Psoas muscle (tissue), 8 donors: Measurements from ENCODE around the gene NAT9. TPM values are rescaled to one million over a fixed set of nuclear protein-coding genes. Genes with fewer than 3 reads are reported as not detected.

Experiments
- ATAC-seq, 4 donors: fragments of 200-7000 bp; cut with Tn5 transposase; one replicate each; pipeline ENCODE4 v1.9.1; 2020; ENCODE audit warnings: moderate library complexity in 3 of 4, mild to moderate bottlenecking in 2 of 4
- DNase-seq, 2 donors: peaks; one replicate each; pipeline ENCODE4 v3.0.0-alpha.2; 2020
- H3K27ac ChIP-seq: fragments of 200-600 bp; one replicate; pipeline ENCODE4 v1.8.0; 2022
- H3K27me3 ChIP-seq, 3 donors: fragments of 200-600 bp in 1 of 3; one replicate each; pipeline versions ENCODE4 v1.6.1 to v1.8.0; 2013 to 2022; ENCODE audit warnings: low read length in 2 of 3, mild to moderate bottlenecking in 2 of 3, moderate library complexity in 1 of 3; ENCODE audit not compliant: insufficient read depth in 3 of 3
- H3K36me3 ChIP-seq, 2 donors: fragments of 200-600 bp in 1 of 2; one replicate each; pipeline versions ENCODE4 v1.6.1 to v1.8.0; 2013 to 2022; ENCODE audit warnings: low read depth in 1 of 2, mild to moderate bottlenecking in 1 of 2, moderate library complexity in 1 of 2; ENCODE audit not compliant: insufficient read depth in 1 of 2
- H3K4me1 ChIP-seq: fragments of 200-600 bp; one replicate; pipeline ENCODE4 v1.8.0; 2022
- H3K4me3 ChIP-seq: fragments of 200-600 bp; one replicate; pipeline ENCODE4 v1.8.0; 2022; ENCODE audit warnings: mild to moderate bottlenecking
- H3K9me3 ChIP-seq: fragments of 200-600 bp; one replicate; pipeline ENCODE4 v1.8.0; 2022
- WGBS, 3 donors: extraction: QIAGEN DNeasy Blood & Tissue Kit; methylation state at CpG; one replicate each; pipeline versions ENCODE4 v1.1.6 to v1.1.7; 2013; 5-methylcytosine and 5-hydroxymethylcytosine counted together
- intact Hi-C, 2 donors: fragments of 100-400 bp; cut with DNase I; formaldehyde crosslinking; loops; one replicate each; pipeline versions ENCODE4 v1.11.0 to v1.14.2; 2022
- polyA plus RNA-seq, 3 donors: library from polyadenylated mRNA; stranded (reverse); fragments of 200-250 nt; gene quantifications; one replicate each; pipeline ENCODE4 v1.2.3, GENCODE V29; 2013
- total RNA-seq, 4 donors: library from RNA; stranded (reverse); fragmentation: NEBNext Ultra II Directional in 2 of 4; extraction: Animal tissue kit (Norgen Biotek cat#: 25700) in 2 of 4; gene quantifications; one replicate each; pipeline versions ENCODE4 v1.2.1 to v1.2.4, GENCODE V29; 2021 to 2023
- TF ChIP-seq, protein P1 (sequence below): fragments of 200-600 bp; IDR thresholded peaks from one replicate; pipeline ENCODE4 v1.8.0; 2022; ENCODE audit warnings: antibody characterized with exemption
- donor health status: healthy with polysubstance abuse.
- donor health status: DM: no; HTN: no; CAD: no; lungs with moderate emphysema.
- donor health status: Bipolar disorder and iron deficiency.
- donor health status: healthy.
- donor health status: DM: yes; HTN: yes; CAD: no.
- donor health status: DM: no; HTN: no; CAD: no.
- donor health status: DM: no; HTN: no; CAD: no.
- donor health status: DM: yes; HTN: yes; CAD: no.

The NAT9 gene
- total and polyA plus RNA-seq, 7 donors = 15.2 to 52.5 (median 25.8) TPM

DNA sequence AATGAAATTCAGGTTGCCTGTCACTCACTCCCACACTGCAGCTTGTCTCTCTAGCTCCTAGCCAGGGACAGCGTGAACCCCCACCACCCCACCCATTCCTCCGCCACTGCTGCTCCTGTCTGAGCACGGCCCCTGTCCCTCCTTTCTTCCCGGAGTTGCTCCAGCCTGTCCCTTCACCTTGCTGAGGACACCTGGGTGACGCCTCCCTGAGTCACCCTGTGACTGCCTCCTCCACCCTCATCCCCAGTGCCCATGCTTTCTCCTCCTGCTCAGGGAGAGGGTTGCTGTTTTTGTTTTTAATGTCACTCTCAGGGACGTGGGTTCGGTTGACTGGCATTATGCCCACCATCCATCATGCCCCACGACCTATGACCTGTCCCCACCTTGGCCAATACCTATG lies 25.8 kb upstream of the NAT9 start:
- Histone ChIP-seq H3K27ac (no peak overlapping the region), H3K36me3 (peaks cover 0 to 47% of the 10 kb centered on the region in 2 donors), H3K27me3 (no peaks in the 10 kb centered on the region), H3K4me1 (no peaks in the 10 kb centered on the region), H3K4me3 (no peak overlapping the region), H3K9me3 (no peaks in the 10 kb centered on the region)
- whole genome bisulfite sequencing, 3 donors = 86 to 91% (median 87%) methylated on average over 8 of the region's 8 CpGs
- intact Hi-C loops = loop anchor here in 1 of 2 donors (5.0 kb wide), 1 partner anchor 45 kb away; no protein-coding TSS in a partner anchor
- ATAC-seq (no peak), DNase-seq (no peak)
- TF ChIP-seq, protein P1, sequence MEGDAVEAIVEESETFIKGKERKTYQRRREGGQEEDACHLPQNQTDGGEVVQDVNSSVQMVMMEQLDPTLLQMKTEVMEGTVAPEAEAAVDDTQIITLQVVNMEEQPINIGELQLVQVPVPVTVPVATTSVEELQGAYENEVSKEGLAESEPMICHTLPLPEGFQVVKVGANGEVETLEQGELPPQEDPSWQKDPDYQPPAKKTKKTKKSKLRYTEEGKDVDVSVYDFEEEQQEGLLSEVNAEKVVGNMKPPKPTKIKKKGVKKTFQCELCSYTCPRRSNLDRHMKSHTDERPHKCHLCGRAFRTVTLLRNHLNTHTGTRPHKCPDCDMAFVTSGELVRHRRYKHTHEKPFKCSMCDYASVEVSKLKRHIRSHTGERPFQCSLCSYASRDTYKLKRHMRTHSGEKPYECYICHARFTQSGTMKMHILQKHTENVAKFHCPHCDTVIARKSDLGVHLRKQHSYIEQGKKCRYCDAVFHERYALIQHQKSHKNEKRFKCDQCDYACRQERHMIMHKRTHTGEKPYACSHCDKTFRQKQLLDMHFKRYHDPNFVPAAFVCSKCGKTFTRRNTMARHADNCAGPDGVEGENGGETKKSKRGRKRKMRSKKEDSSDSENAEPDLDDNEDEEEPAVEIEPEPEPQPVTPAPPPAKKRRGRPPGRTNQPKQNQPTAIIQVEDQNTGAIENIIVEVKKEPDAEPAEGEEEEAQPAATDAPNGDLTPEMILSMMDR = no peak

DNA sequence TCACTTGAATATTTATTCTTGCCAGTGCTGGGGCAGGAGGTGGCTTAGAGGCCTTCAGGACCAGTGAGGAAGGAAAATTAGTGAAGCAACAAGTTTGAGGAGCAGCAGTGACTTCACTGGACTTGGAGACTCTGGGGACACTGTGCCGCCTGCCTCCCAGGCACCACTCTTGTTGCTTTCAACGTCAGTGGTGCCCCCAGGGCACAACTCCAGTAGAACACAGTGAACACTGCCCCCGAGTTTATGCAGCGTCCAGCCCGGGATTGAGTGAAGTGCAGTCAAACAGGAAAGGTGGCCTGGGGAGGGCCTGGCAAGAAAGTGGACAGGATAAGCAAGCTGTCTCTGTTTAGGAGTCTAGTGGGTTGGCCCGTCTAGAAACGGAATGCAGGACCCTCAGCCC lies 24.4 kb upstream of the NAT9 start:
- Histone ChIP-seq H3K27ac (no peak overlapping the region), H3K36me3 (peaks cover 0 to 59% of the 10 kb centered on the region in 2 donors), H3K9me3 (no peaks in the 10 kb centered on the region), H3K27me3 (no peaks in the 10 kb centered on the region), H3K4me3 (no peak overlapping the region), H3K4me1 (no peaks in the 10 kb centered on the region)
- ATAC-seq (no peak), DNase-seq (no peak)
- intact Hi-C loops = loop anchor here in 1 of 2 donors (5.0 kb wide), 1 partner anchor 47 kb away; no protein-coding TSS in a partner anchor
- TF ChIP-seq, protein P1 = no peak
- WGBS, 3 donors = 87 to 89% (median 89%) methylated on average over 7 of the region's 7 CpGs

DNA sequence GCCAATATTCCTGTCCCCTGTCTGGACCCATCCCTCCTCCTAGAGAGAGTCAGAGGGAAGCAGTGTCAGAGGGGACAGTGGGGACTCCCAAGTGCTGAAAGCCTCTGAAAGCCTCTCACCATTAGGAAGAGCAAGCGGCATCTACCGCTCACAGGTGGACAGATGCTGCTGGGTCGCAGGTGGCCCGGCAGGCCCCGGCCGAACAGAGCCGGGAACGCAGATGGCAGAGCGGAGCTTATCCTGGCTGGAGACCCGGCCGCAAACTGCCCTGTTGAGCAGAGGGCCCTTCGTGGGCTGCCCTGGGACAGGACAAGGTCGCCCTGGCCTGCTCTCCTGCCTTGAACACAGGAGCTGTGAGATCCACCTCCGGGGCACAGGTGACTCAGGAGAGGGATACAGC lies 23.0 kb upstream of the NAT9 start:
- intact Hi-C loops = loop anchor here in 1 of 2 donors (10.0 kb wide), 1 partner anchor 156 kb away; no protein-coding TSS in a partner anchor
- peaks cover 0 to 72% of the 10 kb centered on the region in 2 donors for H3K36me3 ChIP-seq
- WGBS, 3 donors = 92 to 96% (median 95%) methylated on average over 14 of the region's 14 CpGs

DNA sequence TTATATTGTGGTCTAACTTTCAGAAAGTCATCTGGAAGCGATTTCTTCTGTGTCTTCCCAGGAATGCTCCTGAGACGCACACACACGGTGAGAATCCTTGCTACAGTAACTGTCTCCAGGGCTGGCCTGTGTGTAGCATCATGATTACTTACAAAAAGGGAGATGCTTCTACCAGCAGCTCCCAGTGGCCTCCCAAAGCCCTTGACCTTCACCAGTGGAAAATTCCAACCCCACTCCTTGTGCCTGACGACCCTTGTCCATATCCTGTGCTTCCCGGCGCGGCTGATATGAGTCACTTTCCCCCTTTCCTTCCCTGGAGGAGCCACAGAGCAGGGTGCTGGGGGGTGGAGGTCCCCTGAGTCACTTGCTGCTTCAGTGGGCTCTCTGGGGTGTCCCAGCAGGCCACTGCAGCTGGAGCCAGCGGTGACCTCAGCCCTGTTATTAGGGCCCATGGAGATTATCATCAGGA lies 22.1 kb upstream of the NAT9 start:
- WGBS, 3 donors = 71 to 78% (median 72%) methylated on average over 8 of the region's 8 CpGs
- H3K27me3 ChIP-seq = no peaks in the 10 kb centered on the region
- H3K4me3 ChIP-seq = no peak overlapping the region
- no peak overlapping the region for H3K27ac ChIP-seq
- TF ChIP-seq, protein P1 = no peak
- H3K4me1 ChIP-seq = no peaks in the 10 kb centered on the region
- H3K36me3 ChIP-seq = peaks cover 0 to 77% of the 10 kb centered on the region in 2 donors
- no peaks in the 10 kb centered on the region for H3K9me3 ChIP-seq
- intact Hi-C loops = loop anchor here in 1 of 2 donors (10.0 kb wide), 1 partner anchor 157 kb away; no protein-coding TSS in a partner anchor
- ATAC-seq (no peak), DNase-seq (no peak)

More for the DNA sequence above, 23.0 kb upstream of the NAT9 start:
- H3K4me1 ChIP-seq = no peaks in the 10 kb centered on the region
- TF ChIP-seq, protein P1 = no peak
- no peaks in the 10 kb centered on the region for H3K27me3 ChIP-seq
- DNase-seq = no peak
- ATAC-seq = no peak
- H3K4me3 ChIP-seq = no peak overlapping the region
- no peak overlapping the region for H3K27ac ChIP-seq
- H3K9me3 ChIP-seq = no peaks in the 10 kb centered on the region

DNA sequence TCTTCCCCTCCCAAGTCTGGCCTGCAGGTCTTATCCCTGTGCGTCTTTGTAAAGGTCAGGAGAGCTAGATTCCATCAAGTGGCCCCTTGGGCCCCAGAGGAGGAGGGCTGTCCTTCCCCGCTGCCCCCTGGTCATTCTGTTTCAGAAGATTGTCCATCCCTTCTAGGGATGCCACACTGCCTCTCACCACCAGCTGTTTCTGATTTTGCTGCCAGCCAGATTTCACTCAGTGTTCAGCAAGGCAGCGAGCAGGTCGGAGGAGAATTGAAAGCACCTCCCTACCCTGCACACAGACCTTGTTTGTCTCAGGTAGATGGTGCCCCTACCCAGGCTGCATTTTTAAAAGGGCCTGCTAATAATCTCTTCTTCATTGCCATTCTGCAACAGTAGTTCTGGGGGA lies 21.7 kb upstream of the NAT9 start:
- ATAC-seq (no peak), DNase-seq (no peak)
- Histone ChIP-seq H3K4me1 (no peaks in the 10 kb centered on the region), H3K27ac (no peak overlapping the region), H3K4me3 (no peak overlapping the region), H3K36me3 (peaks cover 3 to 78% of the 10 kb centered on the region in 2 donors), H3K27me3 (no peaks in the 10 kb centered on the region), H3K9me3 (no peaks in the 10 kb centered on the region)
- TF ChIP-seq, protein P1 = no peak
- 90 to 96% (median 92%) methylated on average over 4 of the region's 4 CpGs for WGBS, 3 donors
- intact Hi-C loops = loop anchor here in 1 of 2 donors (10.0 kb wide), 1 partner anchor 157 kb away; no protein-coding TSS in a partner anchor
